HG03432 (cell line): ENCODE results near the gene ALOX12B.
"Not testable (repeated sequence)": the region's sequence is repeated elsewhere in the genome, so short reads cannot be mapped to it uniquely, and the experiment has no call there.

Source experiments
- ATAC-seq: cut with Tn5 transposase; IDR thresholded peaks from one replicate; pipeline ENCODE4 v1.9.1; 2021; ENCODE audit warnings: mild to moderate bottlenecking, moderate library complexity; ENCODE audit not compliant: unreplicated experiment

Gene ALOX12B

DNA sequence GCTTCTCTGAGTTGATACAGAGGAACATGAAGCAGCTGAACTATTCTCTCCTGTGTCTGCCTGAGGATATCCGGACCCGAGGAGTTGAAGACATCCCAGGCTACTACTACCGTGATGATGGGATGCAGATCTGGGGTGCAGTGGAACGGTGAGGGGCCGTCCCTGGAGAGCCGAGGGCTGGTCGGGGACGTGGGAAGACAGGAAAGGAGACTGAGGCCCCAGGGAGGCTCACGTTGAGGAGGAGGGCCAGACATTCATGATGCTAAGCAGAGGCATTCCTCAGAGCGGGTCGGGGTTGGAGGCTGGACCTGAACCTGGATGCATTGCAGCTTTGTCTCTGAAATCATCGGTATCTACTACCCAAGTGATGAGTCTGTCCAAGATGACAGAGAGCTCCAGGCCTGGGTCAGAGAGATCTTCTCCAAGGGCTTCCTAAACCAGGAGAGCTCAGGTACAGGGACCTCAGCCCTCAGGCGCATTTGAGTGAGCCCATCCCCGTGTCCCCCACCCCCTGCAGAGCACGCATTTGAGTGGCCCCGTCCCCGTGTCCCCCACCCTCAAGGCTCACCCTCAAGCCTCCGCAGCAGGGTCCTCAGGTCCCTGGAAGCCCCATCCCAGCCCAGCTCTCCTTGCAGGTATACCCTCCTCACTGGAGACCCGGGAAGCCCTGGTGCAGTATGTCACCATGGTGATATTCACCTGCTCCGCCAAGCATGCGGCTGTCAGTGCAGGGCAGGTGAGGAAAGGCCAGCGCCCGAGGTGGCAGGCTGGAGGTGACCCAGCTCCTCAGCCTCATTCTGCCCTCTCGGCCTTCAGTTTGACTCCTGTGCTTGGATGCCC lies 40.4 kb downstream of the ALOX12B start:
- no peak for ATAC-seq

DNA sequence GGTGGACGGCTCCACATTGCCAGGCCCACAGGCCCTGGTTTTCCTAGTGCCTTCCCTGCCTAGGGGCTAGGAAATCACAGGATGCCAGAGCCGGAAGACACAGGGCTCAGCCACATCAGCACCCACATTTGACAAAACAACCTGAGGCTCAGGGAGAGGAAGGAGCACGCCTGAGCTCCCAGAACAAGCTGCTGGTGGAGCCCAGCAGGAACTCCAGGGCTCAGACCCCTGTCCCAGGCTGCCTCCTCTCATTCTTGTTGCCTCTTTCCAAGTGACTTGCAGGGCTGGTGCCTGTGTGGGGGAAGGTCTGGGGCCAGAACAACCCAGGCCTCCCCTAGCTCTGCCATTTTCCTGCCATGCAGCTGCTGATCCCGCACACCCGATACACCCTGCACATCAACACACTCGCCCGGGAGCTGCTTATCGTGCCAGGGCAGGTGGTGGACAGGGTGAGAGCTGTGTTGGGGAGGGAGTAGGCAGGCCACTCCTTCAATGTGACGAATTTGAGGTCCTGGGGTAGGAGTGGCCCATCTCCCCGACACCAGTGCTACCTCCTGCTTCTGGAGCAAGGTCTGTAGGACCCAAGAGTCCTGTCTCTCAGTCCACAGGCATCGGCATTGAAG lies 41.1 kb downstream of the ALOX12B start:
- no peak for ATAC-seq

DNA sequence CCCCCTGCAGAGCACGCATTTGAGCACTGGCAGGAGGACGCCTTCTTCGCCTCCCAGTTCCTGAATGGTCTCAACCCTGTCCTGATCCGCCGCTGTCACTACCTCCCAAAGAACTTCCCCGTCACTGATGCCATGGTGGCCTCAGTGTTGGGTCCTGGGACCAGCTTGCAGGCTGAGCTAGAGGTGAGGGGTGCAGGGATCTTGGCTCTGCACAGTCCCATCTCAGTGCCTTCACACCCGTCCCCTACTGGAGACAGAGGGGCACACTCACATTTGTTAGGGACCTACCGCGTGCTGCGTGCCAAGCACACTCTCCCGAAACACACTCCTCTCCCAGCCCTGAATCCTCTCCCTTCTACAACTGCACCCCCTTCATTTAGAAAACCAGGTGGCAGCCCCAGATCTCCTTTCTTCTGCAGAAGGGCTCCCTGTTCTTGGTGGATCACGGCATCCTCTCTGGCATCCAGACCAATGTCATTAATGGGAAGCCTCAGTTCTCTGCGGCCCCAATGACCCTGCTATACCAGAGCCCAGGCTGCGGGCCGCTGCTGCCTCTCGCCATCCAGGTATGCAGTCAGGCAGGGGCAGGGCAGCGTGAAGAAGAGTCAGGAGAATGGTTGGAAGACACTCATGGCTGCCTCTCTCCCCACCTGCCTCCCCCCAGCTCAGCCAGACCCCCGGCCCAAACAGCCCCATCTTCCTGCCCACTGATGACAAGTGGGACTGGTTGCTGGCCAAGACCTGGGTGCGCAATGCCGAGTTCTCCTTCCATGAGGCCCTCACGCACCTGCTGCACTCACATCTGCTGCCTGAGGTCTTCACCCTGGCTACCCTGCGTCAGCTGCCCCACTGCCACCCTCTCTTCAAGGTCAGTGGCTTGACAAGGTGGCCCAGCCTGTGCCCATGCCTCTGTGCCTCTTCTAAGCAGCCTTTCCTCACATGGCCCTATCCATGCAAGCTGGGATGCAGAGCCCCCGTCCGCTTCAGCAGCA lies 42.4 kb downstream of the ALOX12B start:
- ATAC-seq = no peak

DNA sequence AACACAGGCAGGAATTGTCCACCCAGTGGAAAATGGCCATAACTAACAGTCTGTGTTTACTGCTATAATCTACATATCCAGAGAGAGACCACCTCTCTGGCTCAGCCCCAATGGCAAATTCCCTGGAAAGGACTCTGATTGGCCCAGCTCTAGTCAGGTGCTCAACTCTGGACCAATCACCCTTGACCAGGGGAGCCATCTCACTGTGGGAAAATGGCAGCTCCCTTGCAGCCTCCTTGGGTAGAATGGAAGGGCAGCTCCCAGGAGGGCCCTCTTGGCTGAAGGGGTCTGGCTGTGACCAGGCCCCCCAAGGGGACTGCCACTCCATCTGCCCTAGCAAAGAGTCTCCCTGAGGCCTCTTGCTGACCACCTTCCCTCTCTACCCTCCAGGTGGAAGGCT lies 45.5 kb downstream of the ALOX12B start:
- no peak for ATAC-seq

DNA sequence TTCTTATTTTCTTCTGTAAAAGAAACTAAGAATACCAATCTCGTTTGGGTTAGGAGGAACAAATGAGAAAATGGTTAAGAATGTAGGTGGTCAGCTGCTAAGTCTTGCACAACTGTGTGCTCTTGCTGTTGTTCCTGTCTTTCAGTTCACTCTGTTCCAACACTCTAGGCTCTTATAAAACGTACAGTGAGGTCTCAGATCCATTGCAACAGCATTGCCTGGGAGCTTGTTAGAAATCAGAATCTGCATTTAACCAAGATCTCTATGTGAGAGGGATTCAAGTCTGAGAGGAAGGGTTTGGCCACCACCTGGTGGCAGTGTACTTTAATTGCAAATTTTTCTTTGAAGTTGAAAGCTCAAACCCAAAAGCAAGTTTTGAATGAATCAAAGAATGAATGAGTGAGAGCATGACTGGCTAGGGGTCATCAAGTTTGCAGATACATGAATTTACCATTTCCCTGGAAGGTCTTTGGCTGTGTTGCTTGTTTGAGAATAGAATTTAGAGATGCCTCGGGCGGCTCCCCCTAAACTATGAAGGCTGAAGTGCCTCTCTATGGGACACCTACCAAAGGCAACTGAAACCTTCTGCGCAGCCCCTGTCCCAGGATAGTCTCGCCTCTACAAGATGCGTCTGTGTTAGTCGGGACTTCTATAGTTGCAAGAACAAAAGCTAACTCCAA lies 46.1 kb downstream of the ALOX12B start:
- ATAC-seq = no peak

DNA sequence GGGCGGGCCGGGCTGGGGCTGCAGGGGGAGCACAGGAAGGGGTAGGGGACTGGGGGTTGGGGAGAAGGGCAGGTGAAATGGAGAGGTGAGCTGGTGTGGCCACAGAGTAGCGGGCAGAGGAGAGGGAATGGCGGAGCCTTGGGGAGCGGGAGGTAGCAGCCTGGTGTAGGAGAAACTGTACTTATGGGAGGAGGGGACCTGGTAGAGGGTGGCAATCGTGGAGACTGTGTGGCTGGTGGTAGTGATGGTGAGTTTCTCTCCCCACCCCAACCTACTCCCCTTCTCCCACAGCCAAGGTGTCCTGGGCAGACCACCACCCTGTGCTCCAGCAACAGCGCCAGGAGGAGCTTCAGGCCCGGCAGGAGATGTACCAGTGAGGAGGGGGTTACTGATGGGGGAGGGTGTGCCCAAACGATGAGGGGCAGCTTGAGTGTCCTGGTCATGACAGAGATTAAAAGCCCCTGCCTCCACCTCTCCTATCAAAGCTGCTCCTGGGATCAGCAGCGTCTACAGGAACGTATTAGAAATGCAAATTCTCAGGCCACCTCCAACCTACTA lies 47.8 kb downstream of the ALOX12B start:
- no peak for ATAC-seq

DNA sequence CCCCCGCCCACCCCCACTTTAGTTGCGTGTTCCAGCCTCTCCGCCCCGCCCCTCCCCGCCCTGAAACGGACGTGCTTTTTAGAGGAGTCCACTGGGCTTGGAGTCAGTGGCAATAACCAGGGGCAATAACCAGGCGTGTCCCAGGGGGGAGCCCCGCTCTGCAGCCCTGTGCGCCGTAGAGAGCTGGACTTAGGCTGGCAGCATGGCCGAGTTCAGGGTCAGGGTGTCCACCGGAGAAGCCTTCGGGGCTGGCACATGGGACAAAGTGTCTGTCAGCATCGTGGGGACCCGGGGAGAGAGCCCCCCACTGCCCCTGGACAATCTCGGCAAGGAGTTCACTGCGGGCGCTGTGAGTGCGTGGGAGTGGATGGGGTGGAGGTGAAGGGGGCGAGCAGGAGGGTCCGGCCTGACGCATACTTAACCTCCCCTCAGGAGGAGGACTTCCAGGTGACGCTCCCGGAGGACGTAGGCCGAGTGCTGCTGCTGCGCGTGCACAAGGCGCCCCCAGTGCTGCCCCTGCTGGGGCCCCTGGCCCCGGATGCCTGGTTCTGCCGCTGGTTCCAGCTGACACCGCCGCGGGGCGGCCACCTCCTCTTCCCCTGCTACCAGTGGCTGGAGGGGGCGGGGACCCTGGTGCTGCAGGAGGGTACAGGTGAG lies 48.4 kb downstream of the ALOX12B start, which contains the start of gene ALOX15B:
TSS of gene ALOX15B (plus strand) at position 106 of the 657 bp plus-strand sequence. CDS start at position 203, 97 bp downstream.
- ATAC-seq = no peak

DNA sequence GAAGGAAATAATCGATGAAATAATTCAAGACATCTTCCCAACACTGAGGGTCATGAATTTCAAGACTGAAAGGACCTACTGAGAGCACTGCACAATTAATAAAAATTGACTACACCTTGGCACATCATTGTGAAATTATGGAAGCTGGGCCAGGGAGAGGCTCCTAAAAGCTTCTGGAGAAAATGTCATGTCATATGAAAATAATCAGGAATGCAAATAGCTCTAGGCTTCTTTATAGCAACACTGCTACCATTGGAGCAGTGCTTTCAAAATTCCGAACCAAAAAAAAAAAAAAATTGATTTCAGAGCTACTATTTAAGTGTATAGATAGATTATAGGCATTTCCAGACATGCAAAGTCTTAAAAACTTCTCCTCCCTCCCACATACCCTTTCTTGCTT lies 55.1 kb downstream of the ALOX12B start:
- ATAC-seq = no peak

DNA sequence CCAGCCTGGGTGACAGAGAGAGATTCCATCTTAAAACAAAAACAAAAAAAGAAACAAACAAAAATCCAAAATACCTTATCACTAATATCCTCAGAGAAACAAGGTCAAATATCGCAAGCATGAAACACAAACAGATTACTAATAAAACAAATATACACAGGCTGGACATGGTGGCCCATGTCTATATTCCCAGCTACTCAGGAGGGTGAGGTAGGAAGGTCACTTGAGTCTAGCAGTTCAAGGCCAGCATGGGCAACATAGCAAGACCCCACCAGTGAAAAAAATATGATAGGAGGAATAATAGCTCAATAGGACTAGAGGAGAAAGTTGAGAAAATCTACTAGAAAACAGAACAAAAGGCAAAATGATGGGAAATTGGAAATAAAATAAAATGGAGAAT lies 55.6 kb downstream of the ALOX12B start:
- ATAC-seq = no peak

DNA sequence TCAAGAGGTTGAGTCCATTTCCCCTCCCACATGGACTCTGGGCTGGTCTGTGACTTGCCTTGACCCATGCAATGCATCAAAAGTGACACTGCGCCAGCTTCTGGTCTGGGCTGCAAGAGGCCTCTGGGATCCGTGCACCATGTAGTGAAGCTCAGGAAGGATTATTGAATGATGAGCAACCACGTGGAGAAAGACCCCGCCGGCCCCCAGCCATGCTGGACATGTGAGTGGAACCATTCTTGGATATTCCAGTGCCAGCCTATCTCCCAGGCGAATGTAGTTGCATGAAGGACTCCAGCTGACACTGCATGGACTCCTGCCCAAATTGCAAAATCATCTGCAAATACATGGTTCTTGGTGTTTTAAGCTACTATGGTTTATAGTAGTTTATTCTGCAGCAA lies 56.3 kb downstream of the ALOX12B start:
- ATAC-seq = no peak

DNA sequence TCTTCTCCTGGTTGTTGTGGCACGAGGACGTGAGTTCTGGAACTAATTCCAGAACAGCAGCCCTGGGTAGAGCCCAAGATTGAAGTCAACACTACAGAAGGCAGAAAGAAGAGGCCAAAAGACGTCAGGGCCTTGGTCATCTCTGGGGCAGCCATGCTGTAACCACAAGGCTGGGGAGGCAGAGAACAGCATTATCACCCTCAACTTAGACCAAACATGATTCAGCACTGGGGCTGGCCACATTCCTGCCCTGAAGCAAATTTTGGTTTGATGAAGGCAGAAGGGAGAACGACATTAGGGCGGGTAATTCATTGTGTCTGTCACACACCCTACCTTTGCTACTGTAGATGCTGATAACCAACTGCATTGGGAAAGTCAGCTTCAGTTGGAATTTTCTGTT lies 58.4 kb downstream of the ALOX12B start:
- ATAC-seq = no peak

DNA sequence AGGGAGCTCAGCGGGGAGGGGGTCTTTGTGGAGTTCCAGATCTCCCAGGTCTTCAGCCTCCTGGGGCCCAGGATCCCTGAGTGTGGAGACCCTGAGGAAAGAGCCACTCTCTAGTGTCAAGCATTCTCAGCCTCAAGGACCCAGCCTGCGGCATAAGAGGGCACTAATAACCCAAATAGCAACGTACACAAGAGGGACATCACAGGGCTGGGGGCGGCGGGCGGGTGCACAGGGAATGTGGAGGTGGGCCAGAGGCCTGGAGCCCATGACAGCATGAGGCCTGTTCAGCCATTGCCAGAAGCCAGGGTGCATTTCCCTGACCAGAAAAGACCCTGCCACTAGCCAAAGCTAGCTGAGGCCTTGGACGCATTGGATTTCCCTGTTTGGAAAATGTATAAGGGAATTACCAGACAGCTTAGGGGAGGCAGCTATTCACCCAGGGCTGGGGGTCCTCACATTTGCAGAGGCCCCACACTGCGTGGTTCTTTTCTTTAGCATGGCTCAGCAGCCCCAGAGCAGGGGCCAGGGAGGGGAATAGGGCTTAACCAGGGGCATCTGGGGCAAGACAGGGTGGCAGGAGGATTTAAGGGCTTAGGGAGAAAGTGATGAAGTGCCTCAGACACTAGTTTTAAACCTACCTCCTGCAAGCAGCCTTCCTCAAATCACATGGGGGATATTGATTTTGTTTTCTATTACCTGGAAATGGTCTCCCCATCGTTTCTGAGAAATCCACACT lies 62.2 kb downstream of the ALOX12B start:
- ATAC-seq = no peak

DNA sequence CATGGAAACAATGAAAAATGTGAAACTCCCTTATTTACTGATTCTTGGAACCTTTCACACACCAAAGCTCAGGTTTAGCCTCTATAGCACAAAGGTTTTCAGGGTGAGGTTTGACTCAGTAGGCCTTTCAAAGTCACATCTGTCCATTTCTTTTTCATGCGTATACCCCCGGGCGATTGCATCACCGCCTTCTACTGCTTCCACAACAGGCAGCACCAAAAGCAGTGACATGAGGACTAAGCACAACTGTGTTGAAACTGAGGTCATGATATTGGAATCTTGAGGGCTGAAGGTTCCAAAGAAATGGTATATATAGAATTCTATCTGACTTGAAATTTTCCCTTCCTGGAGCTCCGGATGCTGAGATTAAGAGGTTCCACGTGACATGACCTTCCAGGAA lies 63.4 kb downstream of the ALOX12B start:
- not testable (repeated sequence) for ATAC-seq
